ENCODE results near the gene TGOLN2.

Gene TGOLN2

GRCh38 chr2:85275984-85276540 lies 51.7 kb downstream of the TGOLN2 start:
- DNase-seq (ENCODE audit: low read depth in 1 of 2, low spot score in 1 of 2) = no peak
- peaks cover 14% of the 10 kb centered on the region for H3K27me3 ChIP-seq (ENCODE audit: insufficient read depth, poor library complexity, severe bottlenecking)
- H3K4me3 ChIP-seq (replicated peaks; ENCODE audit: insufficient read depth, low read length) = no peak overlapping the region
- TF ChIP-seq GABPA (IDR thresholded peaks at IDR 0.05; ENCODE audit: low read depth) (no peak), REST (IDR thresholded peaks at IDR 0.05; ENCODE audit: insufficient replicate concordance, low read depth) (no peak), SPI1 (IDR thresholded peaks at IDR 0.05; ENCODE audit: borderline replicate concordance, low read depth) (no peak), POLR2AphosphoS5 (IDR thresholded peaks at IDR 0.05; ENCODE audit: low read depth) (no peak), CTCF (IDR thresholded peaks at IDR 0.05; ENCODE audit: insufficient read depth, low read length) (no peak)
- H3K27ac ChIP-seq (replicated peaks) = no peak overlapping the region

- Histone ChIP-seq H3K27me3 (ENCODE audit: insufficient read depth, poor library complexity, severe bottlenecking) (peaks cover 14% of the 10 kb centered on the region), H3K4me3 (replicated peaks; ENCODE audit: insufficient read depth, low read length) (no peak overlapping the region), H3K27ac (replicated peaks) (no peak overlapping the region)
- DNase-seq (ENCODE audit: low read depth in 1 of 2, low spot score in 1 of 2) = no peak
- no peak for TF ChIP-seq REST (IDR thresholded peaks at IDR 0.05; ENCODE audit: insufficient replicate concordance, low read depth)
- no peak for TF ChIP-seq CTCF (IDR thresholded peaks at IDR 0.05; ENCODE audit: insufficient read depth, low read length)
- no peak for TF ChIP-seq SPI1 (IDR thresholded peaks at IDR 0.05; ENCODE audit: borderline replicate concordance, low read depth)
Measured at GRCh38 chr2:85273738-85274731, 53.8 kb downstream of the TGOLN2 start.

GRCh38 chr2:85272357-85272756 lies 55.4 kb downstream of the TGOLN2 start:
- no peak for DNase-seq (ENCODE audit: low read depth in 1 of 2, low spot score in 1 of 2)
- Histone ChIP-seq H3K27me3 (ENCODE audit: insufficient read depth, poor library complexity, severe bottlenecking) (peaks cover 9% of the 10 kb centered on the region), H3K4me3 (replicated peaks; ENCODE audit: insufficient read depth, low read length) (no peak overlapping the region), H3K27ac (replicated peaks) (no peak overlapping the region)
- TF ChIP-seq POLR2AphosphoS5 (IDR thresholded peaks at IDR 0.05; ENCODE audit: low read depth) (no peak), SPI1 (IDR thresholded peaks at IDR 0.05; ENCODE audit: borderline replicate concordance, low read depth) (no peak), REST (IDR thresholded peaks at IDR 0.05; ENCODE audit: insufficient replicate concordance, low read depth) (no peak), GABPA (IDR thresholded peaks at IDR 0.05; ENCODE audit: low read depth) (no peak), CTCF (IDR thresholded peaks at IDR 0.05; ENCODE audit: insufficient read depth, low read length) (no peak)

All from HL-60 (cell line).